Astrocyte (in vitro differentiated cells and primary cell): ENCODE data around the gene QRFPR.

Experiments
- EZH2 ChIP-seq: IDR thresholded peaks from 2 replicates; pipeline ENCODE4 v1.6.1; 2012; ENCODE audit warnings: mild to moderate bottlenecking, low read length, inconsistent platforms; ENCODE audit not compliant: insufficient read depth
- TF ChIP-seq, protein P1 (sequence below): IDR thresholded peaks from 2 replicates; pipeline ENCODE4 v1.5.1; 2011; ENCODE audit warnings: low read depth, mild to moderate bottlenecking, inconsistent platforms, low read length, moderate library complexity; ENCODE audit not compliant: insufficient read depth

DNA sequence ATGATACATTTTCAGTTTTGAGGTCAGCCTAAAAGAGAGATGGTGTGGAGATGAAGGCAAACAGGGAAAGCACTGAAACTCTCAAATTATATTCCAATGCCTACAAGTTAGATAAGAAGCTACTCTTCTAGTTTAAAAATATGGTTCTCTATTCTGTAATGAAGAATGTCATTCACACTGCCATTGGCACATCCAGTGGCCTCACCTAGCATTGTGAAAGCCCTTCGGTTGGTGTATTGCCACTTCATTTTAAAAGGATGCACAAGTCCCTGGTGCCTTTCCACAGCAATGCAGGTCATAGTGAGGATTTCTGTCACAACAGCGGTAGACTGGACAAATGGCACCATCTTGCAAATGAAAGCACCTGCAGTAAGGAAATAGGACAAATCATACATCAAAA, 40.6 kb downstream of the QRFPR start:
- TF ChIP-seq, protein P1, sequence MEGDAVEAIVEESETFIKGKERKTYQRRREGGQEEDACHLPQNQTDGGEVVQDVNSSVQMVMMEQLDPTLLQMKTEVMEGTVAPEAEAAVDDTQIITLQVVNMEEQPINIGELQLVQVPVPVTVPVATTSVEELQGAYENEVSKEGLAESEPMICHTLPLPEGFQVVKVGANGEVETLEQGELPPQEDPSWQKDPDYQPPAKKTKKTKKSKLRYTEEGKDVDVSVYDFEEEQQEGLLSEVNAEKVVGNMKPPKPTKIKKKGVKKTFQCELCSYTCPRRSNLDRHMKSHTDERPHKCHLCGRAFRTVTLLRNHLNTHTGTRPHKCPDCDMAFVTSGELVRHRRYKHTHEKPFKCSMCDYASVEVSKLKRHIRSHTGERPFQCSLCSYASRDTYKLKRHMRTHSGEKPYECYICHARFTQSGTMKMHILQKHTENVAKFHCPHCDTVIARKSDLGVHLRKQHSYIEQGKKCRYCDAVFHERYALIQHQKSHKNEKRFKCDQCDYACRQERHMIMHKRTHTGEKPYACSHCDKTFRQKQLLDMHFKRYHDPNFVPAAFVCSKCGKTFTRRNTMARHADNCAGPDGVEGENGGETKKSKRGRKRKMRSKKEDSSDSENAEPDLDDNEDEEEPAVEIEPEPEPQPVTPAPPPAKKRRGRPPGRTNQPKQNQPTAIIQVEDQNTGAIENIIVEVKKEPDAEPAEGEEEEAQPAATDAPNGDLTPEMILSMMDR = no peak
- TF ChIP-seq EZH2 = no peak
